Breast epithelium (tissue), 4 donors: ENCODE results near the gene RNASE8. TPM values are rescaled to one million over a fixed set of nuclear protein-coding genes. Genes with fewer than 3 reads are reported as not detected.
A peak's percentile ranks its signal among the peaks of the same experiment; 100 is the strongest.
"Not testable (repeated sequence)": the region's sequence is repeated elsewhere in the genome, so short reads cannot be mapped to it uniquely, and the experiment has no call there.

Experiments
- DNase-seq, 2 donors: peaks; one replicate each; pipeline ENCODE4 v3.0.0-alpha.2; 2019; ENCODE audit warnings: low spot score in 2 of 2
- H3K27ac ChIP-seq, 2 donors: fragments of 200-600 bp; sonication (generic) in 1 of 2; one replicate each; pipeline ENCODE4 v1.5.1; 2016 to 2019; ENCODE audit warnings: mild to moderate bottlenecking in 1 of 2
- H3K27me3 ChIP-seq, 2 donors: fragments of 200-600 bp; sonication (generic) in 1 of 2; one replicate each; pipeline versions ENCODE4 v1.5.1 to v1.6.0; 2017 to 2019; ENCODE audit warnings: control low read depth in 1 of 2, mild to moderate bottlenecking in 1 of 2
- H3K36me3 ChIP-seq: fragments of 200-600 bp; one replicate; pipeline ENCODE4 v1.5.1; 2019
- H3K4me1 ChIP-seq, 2 donors: fragments of 200-600 bp; sonication (generic); one replicate each; pipeline ENCODE4 v1.5.1; 2016 to 2019; ENCODE audit warnings: control low read depth in 1 of 2
- H3K4me3 ChIP-seq, 3 donors: fragments of 200-600 bp; sonication (generic); 1 replicate in 2 of 3; 2 replicates in 1 of 3; pipeline ENCODE4 v1.5.1; 2016 to 2019; ENCODE audit warnings: mild to moderate bottlenecking in 3 of 3, moderate library complexity in 2 of 3
- H3K9me3 ChIP-seq, 2 donors: fragments of 200-600 bp; sonication (generic) in 1 of 2; one replicate each; pipeline ENCODE4 v1.5.1; 2016 to 2019; ENCODE audit warnings: control low read depth in 1 of 2
- POLR2A ChIP-seq: fragments of 450-650 bp; IDR thresholded peaks from one replicate; pipeline ENCODE4 v1.6.1; 2016; ENCODE audit warnings: antibody characterized with exemption, mild to moderate bottlenecking, moderate library complexity
- POLR2AphosphoS5 ChIP-seq, 3 donors: sonication (generic); formaldehyde crosslinking; IDR thresholded peaks; one replicate each; pipeline ENCODE4 v1.6.1; 2017; ENCODE audit warnings: antibody characterized with exemption in 3 of 3
- intact Hi-C: fragments of 100-400 bp; cut with DNase I; formaldehyde crosslinking; loops from one replicate; pipeline ENCODE4 v1.15.1; 2023; ENCODE audit warnings: low total_unique reads
- total RNA-seq, 3 donors: library from RNA; depleted of rRNA; stranded (reverse); fragments of >200 nt; gene quantifications; one replicate each; pipeline ENCODE4 v1.1.0, GENCODE V29; 2016
- TF ChIP-seq, protein P1 (sequence below), 3 donors: fragments of 450-650 bp; IDR thresholded peaks; one replicate each; pipeline ENCODE4 v1.5.1; 2016 to 2017; ENCODE audit warnings: antibody characterized with exemption in 3 of 3, mild to moderate bottlenecking in 3 of 3, moderate library complexity in 3 of 3

Gene RNASE8
- total RNA-seq: not detected

DNA sequence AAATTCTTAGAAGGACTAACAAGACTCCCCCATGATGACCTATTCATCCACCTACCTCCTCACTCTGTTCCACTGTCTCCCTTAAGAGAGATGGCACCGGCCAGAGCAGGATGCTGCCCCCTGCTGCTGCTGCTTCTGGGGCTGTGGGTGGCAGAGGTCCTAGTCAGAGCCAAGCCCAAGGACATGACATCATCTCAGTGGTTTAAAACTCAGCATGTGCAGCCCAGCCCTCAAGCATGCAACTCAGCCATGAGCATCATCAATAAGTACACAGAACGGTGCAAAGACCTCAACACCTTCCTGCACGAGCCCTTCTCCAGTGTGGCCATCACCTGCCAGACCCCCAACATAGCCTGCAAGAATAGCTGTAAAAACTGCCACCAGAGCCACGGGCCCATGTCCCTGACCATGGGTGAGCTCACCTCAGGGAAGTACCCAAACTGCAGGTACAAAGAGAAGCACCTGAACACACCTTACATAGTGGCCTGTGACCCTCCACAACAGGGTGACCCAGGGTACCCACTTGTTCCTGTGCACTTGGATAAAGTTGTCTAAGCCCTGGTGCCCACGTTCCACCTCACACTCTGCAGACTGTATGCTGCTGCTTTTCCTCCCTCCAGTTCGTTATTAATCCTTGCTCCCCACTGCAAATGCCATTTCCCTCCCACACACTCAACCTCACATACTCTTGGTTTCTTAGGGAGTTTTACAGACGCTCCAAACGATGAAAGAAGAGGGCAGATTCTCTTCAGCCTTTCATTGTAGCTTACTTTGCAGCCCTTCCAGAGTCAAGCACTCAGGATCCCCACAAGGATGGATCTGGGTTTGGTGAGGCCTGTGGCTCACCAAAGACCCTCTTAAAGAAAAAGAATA is at the start of gene RNASE8:
TSS of gene RNASE8 (plus strand) at position 20 of the 873 bp plus-strand sequence. CDS start at position 91, 71 bp downstream.
- TF ChIP-seq, protein P1, sequence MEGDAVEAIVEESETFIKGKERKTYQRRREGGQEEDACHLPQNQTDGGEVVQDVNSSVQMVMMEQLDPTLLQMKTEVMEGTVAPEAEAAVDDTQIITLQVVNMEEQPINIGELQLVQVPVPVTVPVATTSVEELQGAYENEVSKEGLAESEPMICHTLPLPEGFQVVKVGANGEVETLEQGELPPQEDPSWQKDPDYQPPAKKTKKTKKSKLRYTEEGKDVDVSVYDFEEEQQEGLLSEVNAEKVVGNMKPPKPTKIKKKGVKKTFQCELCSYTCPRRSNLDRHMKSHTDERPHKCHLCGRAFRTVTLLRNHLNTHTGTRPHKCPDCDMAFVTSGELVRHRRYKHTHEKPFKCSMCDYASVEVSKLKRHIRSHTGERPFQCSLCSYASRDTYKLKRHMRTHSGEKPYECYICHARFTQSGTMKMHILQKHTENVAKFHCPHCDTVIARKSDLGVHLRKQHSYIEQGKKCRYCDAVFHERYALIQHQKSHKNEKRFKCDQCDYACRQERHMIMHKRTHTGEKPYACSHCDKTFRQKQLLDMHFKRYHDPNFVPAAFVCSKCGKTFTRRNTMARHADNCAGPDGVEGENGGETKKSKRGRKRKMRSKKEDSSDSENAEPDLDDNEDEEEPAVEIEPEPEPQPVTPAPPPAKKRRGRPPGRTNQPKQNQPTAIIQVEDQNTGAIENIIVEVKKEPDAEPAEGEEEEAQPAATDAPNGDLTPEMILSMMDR (IDR thresholded peaks at IDR 0.05): no peak
- TF ChIP-seq POLR2AphosphoS5 (IDR thresholded peaks at IDR 0.05) (no peak), POLR2A (no peak)
- Histone ChIP-seq H3K4me3 (no peak within 1 kb of the TSS), H3K27ac (no peak within 1 kb of the TSS), H3K27me3 (no peaks in the 10 kb centered on the region), H3K9me3 (no peaks in the 10 kb centered on the region), H3K4me1 (no peaks in the 10 kb centered on the region), H3K36me3 (no peaks in the 10 kb centered on the region)
- intact Hi-C loops: no loop called here
- no peak for DNase-seq

GRCh38 chr14:21009721-21010120 is 47.9 kb upstream of the RNASE8 start:
- H3K4me3 ChIP-seq, H3K4me1 ChIP-seq, H3K27me3 ChIP-seq, H3K36me3 ChIP-seq, DNase-seq, H3K9me3 ChIP-seq, intact Hi-C loops, H3K27ac ChIP-seq: not testable (repeated sequence)

- no peak for DNase-seq
- intact Hi-C loops: no loop called here
- H3K4me3 ChIP-seq: no peak overlapping the region
- no peaks in the 10 kb centered on the region for H3K27me3 ChIP-seq
- H3K9me3 ChIP-seq: no peaks in the 10 kb centered on the region
- TF ChIP-seq POLR2AphosphoS5 (IDR thresholded peaks at IDR 0.05): no peak
- no peak for TF ChIP-seq POLR2A
- TF ChIP-seq, protein P1 (IDR thresholded peaks at IDR 0.05): no peak
- no peaks in the 10 kb centered on the region for H3K4me1 ChIP-seq
- no peaks in the 10 kb centered on the region for H3K36me3 ChIP-seq
- H3K27ac ChIP-seq: no peak overlapping the region
Measured at GRCh38 chr14:21011136-21011535, 46.5 kb upstream of the RNASE8 start.

DNA sequence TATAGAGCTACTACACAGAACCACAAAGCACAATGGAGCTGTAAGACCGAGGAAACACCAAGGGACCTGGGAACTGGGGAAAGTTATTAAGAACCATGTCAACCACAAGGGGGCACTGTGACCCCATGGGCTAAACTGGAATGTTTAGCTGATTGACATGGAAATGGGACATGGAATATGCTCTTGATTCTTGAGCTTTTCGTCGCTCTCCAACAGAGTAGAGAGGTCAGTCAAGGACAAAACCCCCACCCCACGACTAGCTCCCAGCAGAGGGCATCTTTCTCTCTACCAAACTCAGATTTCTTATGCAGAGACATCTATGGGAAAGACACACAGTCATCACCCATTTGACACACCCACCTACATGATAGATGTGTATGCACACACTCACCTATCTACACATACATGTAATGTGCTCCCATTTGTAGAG is 42.8 kb upstream of the RNASE8 start:
- no peak overlapping the region for H3K4me3 ChIP-seq
- H3K4me1 ChIP-seq: no peaks in the 10 kb centered on the region
- H3K27ac ChIP-seq: peak overlapping the region in 1 of 2 donors; percentile 52
- intact Hi-C loops: loop anchor here (2.0 to 5.0 kb wide), 2 partner anchors 24 to 78 kb away; no protein-coding TSS in a partner anchor
- H3K27me3 ChIP-seq: no peaks in the 10 kb centered on the region
- no peaks in the 10 kb centered on the region for H3K36me3 ChIP-seq
- TF ChIP-seq, protein P1 (IDR thresholded peaks at IDR 0.05): peak; percentile 93 to 95 (median 94)
- TF ChIP-seq POLR2A (no peak), POLR2AphosphoS5 (IDR thresholded peaks at IDR 0.05) (peak in 2 of 3 donors; percentile 52 to 80)
- peak; percentile 84 to 85 for DNase-seq
- H3K9me3 ChIP-seq: no peaks in the 10 kb centered on the region

- Histone ChIP-seq H3K4me1 (no peaks in the 10 kb centered on the region), H3K4me3 (no peak overlapping the region), H3K27ac (peak overlapping the region; percentile 26 to 52), H3K27me3 (no peaks in the 10 kb centered on the region), H3K36me3 (no peaks in the 10 kb centered on the region), H3K9me3 (no peaks in the 10 kb centered on the region)
- no peak for TF ChIP-seq POLR2AphosphoS5 (IDR thresholded peaks at IDR 0.05)
- TF ChIP-seq, protein P1 (IDR thresholded peaks at IDR 0.05): no peak
- no peak for TF ChIP-seq POLR2A
- DNase-seq: no peak
- intact Hi-C loops: loop anchor here (2.0 to 5.0 kb wide), 2 partner anchors 23 to 77 kb away; no protein-coding TSS in a partner anchor
Measured at GRCh38 chr14:21015312-21015711, 42.3 kb upstream of the RNASE8 start.
